Measurements from ENCODE around the gene MGME1. TPM values are rescaled to one million over a fixed set of nuclear protein-coding genes. Genes with fewer than 3 reads are reported as not detected.

Gene MGME1
- total RNA-seq, 4 donors from 2014 or later, result 7.8 to 23.0 (median 14.9) TPM

GRCh38 chr20:17941087-17941825 lies 27.6 kb upstream of the MGME1 start:
- TF ChIP-seq CTCF (IDR thresholded peaks at IDR 0.05; ENCODE audit: low read depth), result no peak

GRCh38 chr20:17941826-17942196 lies 27.0 kb upstream of the MGME1 start:
- TF ChIP-seq CTCF (IDR thresholded peaks at IDR 0.05; ENCODE audit: low read depth), result no peak

GRCh38 chr20:17943343-17943742 lies 25.5 kb upstream of the MGME1 start:
- no peak for TF ChIP-seq CTCF (IDR thresholded peaks at IDR 0.05; ENCODE audit: low read depth)

GRCh38 chr20:17944854-17945474 lies 23.9 kb upstream of the MGME1 start:
- TF ChIP-seq CTCF (IDR thresholded peaks at IDR 0.05; ENCODE audit: low read depth), result no peak

- no peak for TF ChIP-seq CTCF (IDR thresholded peaks at IDR 0.05; ENCODE audit: low read depth)
Observed at GRCh38 chr20:17946040-17946439, 22.8 kb upstream of the MGME1 start.

- no peak for TF ChIP-seq CTCF (IDR thresholded peaks at IDR 0.05; ENCODE audit: low read depth)
Observed at GRCh38 chr20:17946572-17947473, 22.0 kb upstream of the MGME1 start.

- TF ChIP-seq CTCF (IDR thresholded peaks at IDR 0.05; ENCODE audit: low read depth), result no peak
Observed at GRCh38 chr20:17947474-17947815, 21.4 kb upstream of the MGME1 start.
